ENCODE results near the gene TMEM50B.
"Not testable (repeated sequence)": the region's sequence is repeated elsewhere in the genome, so short reads cannot be mapped to it uniquely, and the experiment has no call there.

The TMEM50B gene

DNA sequence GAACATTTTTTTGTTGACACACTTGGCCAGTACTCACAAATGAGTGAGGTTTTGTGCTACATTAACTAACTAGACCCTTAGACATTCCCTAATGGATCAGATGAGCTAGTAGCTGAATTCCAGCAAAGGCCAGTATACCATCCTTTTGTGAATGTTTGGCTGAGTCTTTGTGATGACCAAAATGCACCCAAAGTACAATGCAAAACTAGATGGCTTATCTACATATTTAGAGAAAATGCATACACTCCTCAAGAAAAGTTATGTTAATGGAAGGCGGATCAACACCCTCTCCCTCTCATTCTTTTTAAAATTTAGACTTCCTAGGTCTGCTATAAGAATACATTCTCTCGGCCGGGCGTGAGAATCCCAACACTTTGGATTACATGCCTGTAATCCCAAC, 31.9 kb upstream of the TMEM50B start:
- TF ChIP-seq, protein P1, sequence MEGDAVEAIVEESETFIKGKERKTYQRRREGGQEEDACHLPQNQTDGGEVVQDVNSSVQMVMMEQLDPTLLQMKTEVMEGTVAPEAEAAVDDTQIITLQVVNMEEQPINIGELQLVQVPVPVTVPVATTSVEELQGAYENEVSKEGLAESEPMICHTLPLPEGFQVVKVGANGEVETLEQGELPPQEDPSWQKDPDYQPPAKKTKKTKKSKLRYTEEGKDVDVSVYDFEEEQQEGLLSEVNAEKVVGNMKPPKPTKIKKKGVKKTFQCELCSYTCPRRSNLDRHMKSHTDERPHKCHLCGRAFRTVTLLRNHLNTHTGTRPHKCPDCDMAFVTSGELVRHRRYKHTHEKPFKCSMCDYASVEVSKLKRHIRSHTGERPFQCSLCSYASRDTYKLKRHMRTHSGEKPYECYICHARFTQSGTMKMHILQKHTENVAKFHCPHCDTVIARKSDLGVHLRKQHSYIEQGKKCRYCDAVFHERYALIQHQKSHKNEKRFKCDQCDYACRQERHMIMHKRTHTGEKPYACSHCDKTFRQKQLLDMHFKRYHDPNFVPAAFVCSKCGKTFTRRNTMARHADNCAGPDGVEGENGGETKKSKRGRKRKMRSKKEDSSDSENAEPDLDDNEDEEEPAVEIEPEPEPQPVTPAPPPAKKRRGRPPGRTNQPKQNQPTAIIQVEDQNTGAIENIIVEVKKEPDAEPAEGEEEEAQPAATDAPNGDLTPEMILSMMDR (IDR thresholded peaks at IDR 0.05; ENCODE audit: borderline replicate concordance, control extremely low read depth, extremely low read depth, insufficient read depth, missing control alignments): no peak
- in situ Hi-C loops (cut with MboI; ENCODE audit: low sequenced_read_pairs, unreplicated experiment): no loop called here
- no peak for DNase-seq (ENCODE audit: low spot score)

DNA sequence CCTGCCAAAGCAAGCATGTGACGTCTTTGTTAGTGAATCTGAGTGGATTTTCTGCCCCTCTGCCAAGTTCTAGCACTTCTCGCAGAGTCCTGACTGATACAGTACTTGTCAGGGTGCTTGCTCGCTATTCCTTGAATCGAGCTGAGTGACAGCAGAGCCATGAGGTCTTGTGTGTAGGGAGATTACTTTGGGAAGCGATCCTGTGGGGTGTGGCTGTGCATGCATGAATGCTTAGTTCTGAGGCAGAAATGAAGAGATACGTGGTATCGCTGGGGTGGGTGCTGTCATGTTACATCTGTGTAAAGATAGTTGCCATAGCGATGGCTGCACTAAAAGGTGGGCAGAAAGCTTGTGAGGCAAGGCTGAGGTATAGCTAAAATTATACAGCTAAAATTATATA, 31.1 kb upstream of the TMEM50B start:
- DNase-seq (ENCODE audit: low spot score): no peak
- in situ Hi-C loops (cut with MboI; ENCODE audit: low sequenced_read_pairs, unreplicated experiment): no loop called here
- TF ChIP-seq, protein P1 (IDR thresholded peaks at IDR 0.05; ENCODE audit: borderline replicate concordance, control extremely low read depth, extremely low read depth, insufficient read depth, missing control alignments): no peak

DNA sequence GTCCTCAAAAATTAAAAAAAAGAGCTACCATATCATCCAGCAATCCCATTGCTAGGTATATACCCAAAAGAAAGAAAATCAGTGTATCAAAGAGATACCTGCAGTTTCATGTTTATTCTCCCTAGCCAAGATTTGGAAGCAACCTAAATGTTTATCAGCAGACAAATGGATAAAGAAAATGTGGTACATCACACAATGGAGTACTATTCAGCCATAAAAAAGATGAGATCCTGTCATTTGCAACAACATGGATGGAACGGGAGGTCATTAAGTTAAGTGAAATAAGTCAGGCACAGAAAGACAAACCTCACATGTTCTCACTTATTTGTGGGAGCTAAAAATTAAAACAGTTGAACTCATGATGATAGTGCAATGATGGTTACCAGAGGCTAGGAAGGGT, 27.2 kb upstream of the TMEM50B start:
- in situ Hi-C loops (cut with MboI; ENCODE audit: low sequenced_read_pairs, unreplicated experiment): not testable (repeated sequence)

DNA sequence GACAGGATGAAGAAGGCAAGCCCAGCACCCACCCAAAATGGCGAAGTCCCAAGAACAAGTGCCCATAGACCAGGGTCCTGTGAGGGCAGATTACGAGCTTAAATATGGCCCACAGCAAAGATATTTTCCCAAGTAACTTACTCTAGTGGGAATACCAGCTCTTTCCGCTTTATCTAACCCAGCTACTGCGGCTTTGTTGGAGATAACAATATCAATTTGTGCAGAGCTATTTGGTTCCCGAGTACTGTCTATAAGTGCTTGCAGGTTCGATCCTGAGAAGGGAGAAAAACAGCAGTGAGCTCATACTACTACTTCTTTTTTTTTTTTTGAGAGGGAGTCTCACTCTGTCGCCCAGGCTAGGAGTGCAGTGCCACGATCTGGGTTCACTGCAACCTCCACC, 26.1 kb upstream of the TMEM50B start:
- DNase-seq (ENCODE audit: low spot score): no peak
- in situ Hi-C loops (cut with MboI; ENCODE audit: low sequenced_read_pairs, unreplicated experiment): no loop called here
- TF ChIP-seq, protein P1 (IDR thresholded peaks at IDR 0.05; ENCODE audit: borderline replicate concordance, control extremely low read depth, extremely low read depth, insufficient read depth, missing control alignments): no peak

More for the DNA sequence above, 27.2 kb upstream of the TMEM50B start:
- DNase-seq (ENCODE audit: low spot score): not testable (repeated sequence)

DNA sequence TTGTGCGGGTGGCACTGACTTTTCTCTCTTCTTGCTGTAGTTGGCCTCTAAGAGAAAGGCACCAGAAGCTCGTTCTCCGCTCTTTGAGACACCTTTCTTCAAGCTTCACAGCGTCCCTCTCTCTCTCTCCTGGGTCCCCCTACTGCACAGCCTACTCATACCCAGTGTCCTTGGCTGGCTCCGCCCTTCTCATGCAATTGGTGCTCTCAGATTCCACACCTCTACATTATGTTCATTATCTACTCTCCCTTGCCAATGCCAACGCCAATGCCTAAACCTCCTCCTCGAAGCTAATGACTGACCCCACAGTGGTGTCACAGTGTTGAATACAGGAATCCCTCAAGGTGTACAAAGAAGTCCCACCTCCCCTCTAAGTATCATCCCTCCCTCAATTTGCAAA, 16.6 kb upstream of the TMEM50B start:
- TF ChIP-seq, protein P1 (IDR thresholded peaks at IDR 0.05; ENCODE audit: borderline replicate concordance, control extremely low read depth, extremely low read depth, insufficient read depth, missing control alignments): no peak
- in situ Hi-C loops (cut with MboI; ENCODE audit: low sequenced_read_pairs, unreplicated experiment): no loop called here
- no peak for DNase-seq (ENCODE audit: low spot score)

DNA sequence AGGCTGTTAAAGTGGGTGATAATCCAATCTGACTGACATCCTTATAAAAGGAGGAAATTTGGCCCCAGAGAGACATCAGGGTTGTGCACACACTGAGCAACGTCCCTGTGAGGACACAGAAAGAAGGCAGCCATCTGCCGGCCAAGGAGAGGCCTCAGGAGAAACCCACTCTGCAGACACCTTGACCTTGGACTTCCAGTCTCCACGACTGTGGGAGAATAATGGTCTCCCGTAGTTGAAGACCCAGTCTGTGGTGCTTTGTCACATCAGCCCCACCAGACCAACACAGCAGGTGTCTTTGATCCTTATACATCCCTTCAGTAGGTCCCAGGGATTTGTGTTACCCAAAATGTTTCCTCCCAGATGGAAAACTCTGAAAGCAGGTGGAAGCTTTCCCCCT, 16.0 kb upstream of the TMEM50B start:
- no peak for DNase-seq (ENCODE audit: low spot score)
- TF ChIP-seq, protein P1 (IDR thresholded peaks at IDR 0.05; ENCODE audit: borderline replicate concordance, control extremely low read depth, extremely low read depth, insufficient read depth, missing control alignments): no peak
- in situ Hi-C loops (cut with MboI; ENCODE audit: low sequenced_read_pairs, unreplicated experiment): no loop called here

DNA sequence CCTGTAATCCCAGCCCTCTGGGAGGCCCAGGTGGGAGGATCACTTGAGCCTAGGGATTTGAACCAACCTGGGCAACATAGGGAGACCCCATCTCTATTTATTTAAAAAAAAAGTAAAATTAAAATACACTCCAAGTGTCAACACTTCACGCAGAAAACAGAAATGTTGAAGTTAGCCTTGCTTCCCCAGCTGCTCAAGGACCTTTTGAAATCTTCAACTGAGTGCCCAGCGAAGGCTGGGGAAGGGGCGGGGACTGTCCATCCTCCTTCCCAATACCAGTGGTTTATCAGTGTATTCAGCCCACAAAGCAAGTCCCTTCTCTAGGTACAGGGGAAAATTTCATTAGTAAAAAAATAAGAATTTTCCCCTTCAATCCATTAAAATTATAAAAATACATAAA, 14.0 kb upstream of the TMEM50B start:
- no peak for DNase-seq (ENCODE audit: low spot score)
- in situ Hi-C loops (cut with MboI; ENCODE audit: low sequenced_read_pairs, unreplicated experiment): no loop called here
- TF ChIP-seq, protein P1 (IDR thresholded peaks at IDR 0.05; ENCODE audit: borderline replicate concordance, control extremely low read depth, extremely low read depth, insufficient read depth, missing control alignments): no peak

Measured in GM13976 (cell line).